ENCODE measurements around the gene MTAP.

Gene MTAP

GRCh38 chr9:21764846-21765245 lies 37.6 kb upstream of the MTAP start:
- ChIA-PET CTCF (no interaction called here), POLR2A (no interaction called here)
- no peak for TF ChIP-seq CTCF (IDR thresholded peaks at IDR 0.05; ENCODE audit: control extremely low read depth, extremely low read depth, low read depth, missing control alignments)
- DNase-seq (ENCODE audit: extremely low spot score), result no peak

GRCh38 chr9:21766096-21766495 lies 36.3 kb upstream of the MTAP start:
- no peak for DNase-seq (ENCODE audit: extremely low spot score)
- CTCF ChIA-PET, result no interaction called here
- no peak for TF ChIP-seq CTCF (IDR thresholded peaks at IDR 0.05; ENCODE audit: control extremely low read depth, extremely low read depth, low read depth, missing control alignments)
- POLR2A ChIA-PET, result no interaction called here

GRCh38 chr9:21770871-21771560 lies 31.4 kb upstream of the MTAP start:
- POLR2A ChIA-PET, result no interaction called here
- no peak for DNase-seq (ENCODE audit: extremely low spot score)
- TF ChIP-seq CTCF (IDR thresholded peaks at IDR 0.05; ENCODE audit: control extremely low read depth, extremely low read depth, low read depth, missing control alignments), result no peak
- CTCF ChIA-PET, result interaction anchor here (1.2 to 2.3 kb wide), 5 partner anchors 8 to 453 kb away, joined by 3 to 7 read pairs (median 4); no protein-coding TSS in a partner anchor

- POLR2A ChIA-PET, result no interaction called here
- TF ChIP-seq CTCF (IDR thresholded peaks at IDR 0.05; ENCODE audit: control extremely low read depth, extremely low read depth, low read depth, missing control alignments), result no peak
- CTCF ChIA-PET, result interaction anchor here (1.3 to 3.9 kb wide), 2 partner anchors 11 to 36 kb away, joined by 4 to 19 read pairs; no protein-coding TSS in a partner anchor
- DNase-seq (ENCODE audit: extremely low spot score), result no peak
Measured at GRCh38 chr9:21777701-21778100, 24.7 kb upstream of the MTAP start.

GRCh38 chr9:21778304-21778703 lies 24.1 kb upstream of the MTAP start:
- POLR2A ChIA-PET, result no interaction called here
- DNase-seq (ENCODE audit: extremely low spot score), result no peak
- CTCF ChIA-PET, result interaction anchor here (1.3 to 3.9 kb wide), 2 partner anchors 10 to 35 kb away, joined by 4 to 19 read pairs; no protein-coding TSS in a partner anchor
- TF ChIP-seq CTCF (IDR thresholded peaks at IDR 0.05; ENCODE audit: control extremely low read depth, extremely low read depth, low read depth, missing control alignments), result no peak

- POLR2A ChIA-PET, result no interaction called here
- CTCF ChIA-PET, result interaction anchor here (1.0 to 3.9 kb wide), 2 partner anchors 9 to 70 kb away, joined by 3 to 19 read pairs; no protein-coding TSS in a partner anchor
Measured at GRCh38 chr9:21779397-21779796, 23.0 kb upstream of the MTAP start.

More at GRCh38 chr9:21779397-21779796, 23.0 kb upstream of the MTAP start:
- TF ChIP-seq CTCF (IDR thresholded peaks at IDR 0.05; ENCODE audit: control extremely low read depth, extremely low read depth, low read depth, missing control alignments), result no peak
- no peak for DNase-seq (ENCODE audit: extremely low spot score)

All from GM10248 (cell line).